Adipocyte (in vitro differentiated cells): ENCODE measurements around the gene UBE3A.
A peak's percentile ranks its signal among the peaks of the same experiment; 100 is the strongest.

Experiments used
- DNase-seq: peaks from one replicate; pipeline ENCODE4 v3.0.0-alpha.2; 2015; ENCODE audit warnings: low read depth
- H3K27me3 ChIP-seq: replicated peaks from 2 replicates; pipeline ENCODE4 v1.7.0; 2013; ENCODE audit warnings: mild to moderate bottlenecking, low read length, moderate library complexity; ENCODE audit not compliant: control insufficient read depth, insufficient read depth
- H3K36me3 ChIP-seq: 2 replicates; pipeline ENCODE4 v1.7.0; 2013; ENCODE audit warnings: low read length, mild to moderate bottlenecking, moderate library complexity; ENCODE audit not compliant: control insufficient read depth, insufficient read depth, severe bottlenecking
- H3K4me1 ChIP-seq: 2 replicates; pipeline ENCODE4 v1.7.0; 2013; ENCODE audit warnings: mild to moderate bottlenecking, low read length, moderate library complexity; ENCODE audit not compliant: control insufficient read depth, insufficient read depth
- H3K4me3 ChIP-seq: 2 replicates; pipeline ENCODE4 v1.7.0; 2013; ENCODE audit warnings: mild to moderate bottlenecking, low read length, moderate library complexity
- H3K9ac ChIP-seq: 2 replicates; pipeline ENCODE4 v1.7.0; 2013; ENCODE audit warnings: mild to moderate bottlenecking, low read length, moderate library complexity
- H3K9me3 ChIP-seq: 2 replicates; pipeline ENCODE4 v1.7.0; 2013; ENCODE audit warnings: mild to moderate bottlenecking, low read length, moderate library complexity; ENCODE audit not compliant: control insufficient read depth

The UBE3A gene

DNA sequence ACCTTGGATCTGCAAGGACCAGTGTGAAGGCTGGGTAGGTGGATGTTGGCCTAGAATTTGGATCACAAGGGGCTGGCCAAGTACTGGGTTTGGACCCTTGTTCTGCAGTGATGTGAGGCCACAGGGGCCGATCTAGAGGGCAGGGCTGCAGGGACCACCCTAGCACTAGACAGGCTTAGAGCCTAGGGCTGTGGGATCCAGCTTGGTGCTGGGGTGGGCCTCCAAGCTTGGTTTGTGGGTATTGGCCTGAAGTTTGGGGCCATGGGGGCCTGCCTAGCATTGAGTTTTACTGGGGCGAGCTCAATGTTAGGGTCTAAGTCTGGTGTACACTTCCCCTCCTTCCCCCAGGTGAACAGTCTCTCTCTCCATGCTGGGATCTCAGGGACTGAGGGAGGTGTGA lies 36.5 kb downstream of the UBE3A start:
- no peak for DNase-seq
- H3K4me1 ChIP-seq = peaks cover 1% of the 10 kb centered on the region
- H3K4me3 ChIP-seq = no peak overlapping the region
- H3K27me3 ChIP-seq = no peaks in the 10 kb centered on the region
- peaks cover 36% of the 10 kb centered on the region for H3K36me3 ChIP-seq
- no peak overlapping the region for H3K9ac ChIP-seq
- H3K9me3 ChIP-seq = peaks cover 7% of the 10 kb centered on the region

DNA sequence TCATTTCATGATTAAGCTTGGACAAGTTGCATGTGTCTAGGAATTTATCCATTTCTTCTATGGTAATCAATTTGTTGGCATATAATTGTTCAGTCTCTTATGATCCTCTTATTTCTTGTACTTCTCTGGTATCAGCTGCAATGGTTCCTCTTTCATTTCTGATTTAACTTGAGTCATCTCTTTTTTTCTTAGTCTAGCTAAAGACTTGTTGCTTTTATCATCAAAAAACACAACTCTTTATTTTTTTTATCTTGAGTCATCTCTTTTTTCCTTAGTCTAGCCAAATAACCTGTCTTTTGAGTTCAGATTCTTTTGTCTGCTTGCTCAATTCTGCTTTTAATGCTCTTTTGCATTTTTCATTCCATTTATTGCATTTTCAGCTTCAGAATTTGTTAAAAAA lies 37.3 kb downstream of the UBE3A start:
- Histone ChIP-seq H3K4me1 (peaks cover 10% of the 10 kb centered on the region), H3K36me3 (peaks cover 36% of the 10 kb centered on the region), H3K27me3 (no peaks in the 10 kb centered on the region), H3K4me3 (no peak overlapping the region), H3K9ac (no peak overlapping the region), H3K9me3 (peaks cover 7% of the 10 kb centered on the region)
- no peak for DNase-seq

DNA sequence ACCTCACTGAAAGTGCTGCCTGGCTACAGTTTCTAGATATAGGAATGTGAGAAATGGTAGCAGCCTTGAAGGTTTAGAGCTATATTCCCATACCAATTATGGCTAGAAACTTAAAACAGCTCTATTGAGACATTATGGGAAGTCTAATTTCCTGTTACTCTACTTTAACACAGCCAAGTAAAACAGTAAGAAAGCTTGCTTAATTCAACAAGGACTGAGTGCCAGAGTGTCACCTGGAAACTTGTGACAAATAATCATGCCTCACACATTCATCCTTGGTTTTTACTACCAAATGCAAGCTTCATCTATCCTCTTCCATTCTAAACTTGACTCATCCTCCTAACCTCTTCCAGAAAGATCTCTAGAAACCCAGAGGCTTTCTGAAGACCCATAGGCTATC lies 41.7 kb downstream of the UBE3A start:
- peaks cover 32% of the 10 kb centered on the region for H3K4me1 ChIP-seq
- H3K27me3 ChIP-seq = no peaks in the 10 kb centered on the region
- DNase-seq = no peak
- H3K9me3 ChIP-seq = peaks cover 7% of the 10 kb centered on the region
- H3K4me3 ChIP-seq = no peak overlapping the region
- H3K36me3 ChIP-seq = peaks cover 15% of the 10 kb centered on the region
- no peak overlapping the region for H3K9ac ChIP-seq

DNA sequence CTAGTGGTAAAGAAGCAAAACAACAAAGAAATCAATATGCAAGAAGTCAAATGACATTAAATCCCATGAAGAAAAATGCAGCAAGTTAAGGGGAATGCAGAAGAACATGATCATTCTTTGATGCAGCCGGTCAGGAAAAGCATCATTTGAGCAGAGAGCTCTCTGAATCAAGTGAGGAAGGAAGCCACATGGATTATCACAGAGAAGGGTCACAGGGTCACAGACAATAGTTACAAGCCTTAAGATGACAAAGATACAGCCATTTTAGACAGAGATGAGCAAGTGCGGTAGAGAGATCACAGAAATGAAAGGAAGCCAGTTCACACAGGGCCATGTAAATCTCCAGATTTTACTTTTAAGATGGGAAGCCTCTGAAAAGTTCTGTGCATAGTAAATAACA lies 43.9 kb downstream of the UBE3A start:
- DNase-seq = no peak
- H3K27me3 ChIP-seq = no peaks in the 10 kb centered on the region
- peaks cover 6% of the 10 kb centered on the region for H3K36me3 ChIP-seq
- no peak overlapping the region for H3K9ac ChIP-seq
- H3K9me3 ChIP-seq = no peaks in the 10 kb centered on the region
- H3K4me1 ChIP-seq = peaks cover 44% of the 10 kb centered on the region
- no peak overlapping the region for H3K4me3 ChIP-seq

- H3K36me3 ChIP-seq = peaks cover 6% of the 10 kb centered on the region
- H3K9ac ChIP-seq = no peak overlapping the region
- H3K4me3 ChIP-seq = peak overlapping the region; percentile 35
- no peak for DNase-seq
- no peaks in the 10 kb centered on the region for H3K27me3 ChIP-seq
- H3K4me1 ChIP-seq = peaks cover 44% of the 10 kb centered on the region
- no peaks in the 10 kb centered on the region for H3K9me3 ChIP-seq
Observed at GRCh38 chr15:25392806-25393205, 46.0 kb downstream of the UBE3A start.

- DNase-seq = peak; percentile 79
- Histone ChIP-seq H3K9me3 (no peaks in the 10 kb centered on the region), H3K36me3 (peaks cover 6% of the 10 kb centered on the region), H3K4me3 (peak overlapping the region; percentile 49), H3K4me1 (peaks cover 41% of the 10 kb centered on the region), H3K9ac (peak overlapping the region; percentile 15), H3K27me3 (no peaks in the 10 kb centered on the region)
Observed at GRCh38 chr15:25391971-25392721, 46.7 kb downstream of the UBE3A start.

GRCh38 chr15:25385986-25386385 lies 52.8 kb downstream of the UBE3A start:
- H3K27me3 ChIP-seq = no peaks in the 10 kb centered on the region
- no peak for DNase-seq
- peaks cover under 1% of the 10 kb centered on the region for H3K4me1 ChIP-seq
- no peak overlapping the region for H3K9ac ChIP-seq
- no peak overlapping the region for H3K4me3 ChIP-seq
- peaks cover 3% of the 10 kb centered on the region for H3K36me3 ChIP-seq
- H3K9me3 ChIP-seq = no peaks in the 10 kb centered on the region

- H3K4me1 ChIP-seq = peaks cover 5% of the 10 kb centered on the region
- no peak for DNase-seq
- H3K36me3 ChIP-seq = peaks cover 3% of the 10 kb centered on the region
- H3K9ac ChIP-seq = no peak overlapping the region
- no peak overlapping the region for H3K4me3 ChIP-seq
- H3K9me3 ChIP-seq = no peaks in the 10 kb centered on the region
- no peaks in the 10 kb centered on the region for H3K27me3 ChIP-seq
Observed at GRCh38 chr15:25381579-25381978, 57.2 kb downstream of the UBE3A start.

- H3K4me3 ChIP-seq = no peak overlapping the region
- no peaks in the 10 kb centered on the region for H3K9me3 ChIP-seq
- peak; percentile 36 for DNase-seq
- H3K36me3 ChIP-seq = peaks cover 16% of the 10 kb centered on the region
- H3K9ac ChIP-seq = no peak overlapping the region
- H3K27me3 ChIP-seq = no peaks in the 10 kb centered on the region
- peaks cover 5% of the 10 kb centered on the region for H3K4me1 ChIP-seq
Observed at GRCh38 chr15:25378501-25378901, 60.3 kb downstream of the UBE3A start.

DNA sequence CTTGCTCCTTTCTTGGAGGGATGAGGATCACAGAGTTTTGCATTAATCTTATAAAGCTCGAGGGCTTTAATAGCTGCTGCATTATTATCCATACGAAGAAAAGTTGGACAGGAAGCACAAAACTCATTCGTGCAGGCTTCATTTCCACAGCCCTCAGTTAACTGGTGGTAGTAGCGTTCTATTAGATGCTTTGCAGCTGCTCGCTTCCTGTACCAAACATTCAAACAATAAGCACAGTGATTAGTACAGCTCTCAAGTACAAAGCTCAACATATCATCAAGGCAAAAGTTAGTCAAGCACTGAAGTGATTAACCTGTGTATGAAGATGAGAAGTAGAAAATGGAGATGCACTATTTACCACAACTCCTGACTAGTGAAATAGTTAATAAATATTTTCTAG lies 63.3 kb downstream of the UBE3A start:
- Histone ChIP-seq H3K9me3 (no peaks in the 10 kb centered on the region), H3K9ac (no peak overlapping the region), H3K27me3 (no peaks in the 10 kb centered on the region), H3K4me3 (no peak overlapping the region), H3K36me3 (peaks cover 31% of the 10 kb centered on the region), H3K4me1 (peaks cover 14% of the 10 kb centered on the region)
- no peak for DNase-seq

DNA sequence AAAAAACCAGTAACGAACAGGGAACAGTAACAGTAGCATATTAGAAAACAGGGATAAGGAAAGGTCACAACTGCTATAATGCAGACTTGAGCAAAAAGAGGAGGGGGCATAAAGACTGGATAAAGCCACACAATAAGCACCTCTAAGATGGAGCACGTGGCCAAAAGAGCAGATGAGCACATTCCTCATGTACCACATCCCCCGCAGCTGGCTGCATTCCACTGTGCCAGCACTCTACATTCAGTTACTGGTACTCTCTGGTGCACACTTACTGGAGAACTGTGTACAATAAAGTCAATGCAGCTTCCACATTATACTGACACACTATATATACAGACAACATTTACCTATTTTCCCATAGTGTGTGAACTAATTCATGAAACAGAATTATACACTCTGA lies 64.7 kb downstream of the UBE3A start:
- no peak for DNase-seq
- no peaks in the 10 kb centered on the region for H3K27me3 ChIP-seq
- H3K4me3 ChIP-seq = no peak overlapping the region
- H3K4me1 ChIP-seq = peaks cover 9% of the 10 kb centered on the region
- peaks cover 45% of the 10 kb centered on the region for H3K36me3 ChIP-seq
- H3K9me3 ChIP-seq = no peaks in the 10 kb centered on the region
- no peak overlapping the region for H3K9ac ChIP-seq

GRCh38 chr15:25372298-25372697 lies 66.5 kb downstream of the UBE3A start:
- peaks cover 50% of the 10 kb centered on the region for H3K36me3 ChIP-seq
- no peak overlapping the region for H3K9ac ChIP-seq
- no peaks in the 10 kb centered on the region for H3K9me3 ChIP-seq
- no peaks in the 10 kb centered on the region for H3K27me3 ChIP-seq
- H3K4me3 ChIP-seq = no peak overlapping the region
- peak; percentile 71 for DNase-seq
- peaks cover 9% of the 10 kb centered on the region for H3K4me1 ChIP-seq
